ENCODE data around the gene TRIO. TPM values are rescaled to one million over a fixed set of nuclear protein-coding genes. Genes with fewer than 3 reads are reported as not detected.

TRIO gene
- polyA plus RNA-seq, 1 of the 3 experiments (the other 2 are of a cell fraction): 229 TPM

- Histone ChIP-seq H3K9ac (no peak overlapping the region), H3K27me3 (ENCODE audit: insufficient read depth) (no peaks in the 10 kb centered on the region)
- CTCF ChIA-PET: no interaction called here
These were observed 282.4 kb downstream of the TRIO start for GRCh38 chr5:14425559-14425958.

GRCh38 chr5:14426521-14426920 lies 283.4 kb downstream of the TRIO start:
- Histone ChIP-seq H3K27ac (ENCODE audit: low read depth in 2 of 2, low read length in 1 of 2) (no peak overlapping the region), H3K27me3 (ENCODE audit: insufficient read depth) (no peaks in the 10 kb centered on the region), H3K4me1 (ENCODE audit: control insufficient read depth in 1 of 2, insufficient read depth in 2 of 2, low read depth in 1 of 2, low read length in 1 of 2) (peaks cover 10 to 39% of the 10 kb centered on the region in 2 experiments; a peak in 3 of 4 replicates), H3K9me2 (no peaks in the 10 kb centered on the region), H3K4me2 (no peak overlapping the region), H3K79me2 (ENCODE audit: insufficient read depth) (peaks cover 97% of the 10 kb centered on the region), H3K36me3 (replicated peaks in 1 of 2; ENCODE audit: control insufficient read depth in 1 of 2, insufficient read depth in 2 of 2, low read length in 1 of 2) (peaks cover 36 to 40% of the 10 kb centered on the region in 2 experiments), H3K9me3 (no peaks in the 10 kb centered on the region), H3F3A (replicated peaks; ENCODE audit: insufficient read depth) (no peaks in the 10 kb centered on the region), H4K20me1 (ENCODE audit: insufficient read depth) (no peaks in the 10 kb centered on the region), H3K4me3 (ENCODE audit: low read depth in 2 of 2, low read length in 1 of 2) (no peak overlapping the region), H3K9ac (no peak overlapping the region), H2AFZ (ENCODE audit: low read depth) (no peak overlapping the region)
- TF ChIP-seq GABPA (IDR thresholded peaks at IDR 0.05; ENCODE audit: low read depth) (no peak), CHD2 (IDR thresholded peaks at IDR 0.05; ENCODE audit: low read length, partially characterized antibody) (no peak), FOSL2 (IDR thresholded peaks at IDR 0.05; ENCODE audit: borderline replicate concordance, low read depth) (no peak), ELF1 (IDR thresholded peaks at IDR 0.05) (no peak), TAF1 (IDR thresholded peaks at IDR 0.05; ENCODE audit: borderline replicate concordance, low read depth, low read length) (no peak), POLR2AphosphoS5 (IDR thresholded peaks at IDR 0.05; ENCODE audit: low read depth, low read length) (no peak), REST (IDR thresholded peaks at IDR 0.05; ENCODE audit: low read depth, low read length) (no peak), RAD21 (IDR thresholded peaks at IDR 0.05; ENCODE audit: low read length) (no peak), FOXM1 (IDR thresholded peaks at IDR 0.05; ENCODE audit: low read depth) (no peak), YY1 (IDR thresholded peaks at IDR 0.05; ENCODE audit: low read depth) (no peak), IRF3 (IDR thresholded peaks at IDR 0.05; ENCODE audit: low read depth, low read length) (no peak), SIN3A (IDR thresholded peaks at IDR 0.05; ENCODE audit: borderline replicate concordance, low read depth, low read length) (no peak)
- TF ChIP-seq, protein P1, sequence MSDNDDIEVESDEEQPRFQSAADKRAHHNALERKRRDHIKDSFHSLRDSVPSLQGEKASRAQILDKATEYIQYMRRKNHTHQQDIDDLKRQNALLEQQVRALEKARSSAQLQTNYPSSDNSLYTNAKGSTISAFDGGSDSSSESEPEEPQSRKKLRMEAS (IDR thresholded peaks at IDR 0.05; ENCODE audit: low read depth): no peak
- TF ChIP-seq, protein P2, sequence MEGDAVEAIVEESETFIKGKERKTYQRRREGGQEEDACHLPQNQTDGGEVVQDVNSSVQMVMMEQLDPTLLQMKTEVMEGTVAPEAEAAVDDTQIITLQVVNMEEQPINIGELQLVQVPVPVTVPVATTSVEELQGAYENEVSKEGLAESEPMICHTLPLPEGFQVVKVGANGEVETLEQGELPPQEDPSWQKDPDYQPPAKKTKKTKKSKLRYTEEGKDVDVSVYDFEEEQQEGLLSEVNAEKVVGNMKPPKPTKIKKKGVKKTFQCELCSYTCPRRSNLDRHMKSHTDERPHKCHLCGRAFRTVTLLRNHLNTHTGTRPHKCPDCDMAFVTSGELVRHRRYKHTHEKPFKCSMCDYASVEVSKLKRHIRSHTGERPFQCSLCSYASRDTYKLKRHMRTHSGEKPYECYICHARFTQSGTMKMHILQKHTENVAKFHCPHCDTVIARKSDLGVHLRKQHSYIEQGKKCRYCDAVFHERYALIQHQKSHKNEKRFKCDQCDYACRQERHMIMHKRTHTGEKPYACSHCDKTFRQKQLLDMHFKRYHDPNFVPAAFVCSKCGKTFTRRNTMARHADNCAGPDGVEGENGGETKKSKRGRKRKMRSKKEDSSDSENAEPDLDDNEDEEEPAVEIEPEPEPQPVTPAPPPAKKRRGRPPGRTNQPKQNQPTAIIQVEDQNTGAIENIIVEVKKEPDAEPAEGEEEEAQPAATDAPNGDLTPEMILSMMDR (IDR thresholded peaks at IDR 0.05): no peak
- ChIA-PET CTCF (interaction anchor here (1.0 kb wide), 1 partner anchor 18 kb away, joined by 3 read pairs; no protein-coding TSS in a partner anchor), POLR2A (no interaction called here)
- no peak for DNase-seq
- 98% methylated on average over 10 of the region's 10 CpGs for WGBS (ENCODE audit: low lambda C conversion rate)

More at GRCh38 chr5:14425559-14425958, 282.4 kb downstream of the TRIO start:
- peaks cover 95% of the 10 kb centered on the region for H3K79me2 ChIP-seq (ENCODE audit: insufficient read depth)
- no peak overlapping the region for H3K4me2 ChIP-seq
- H3K9me2 ChIP-seq: no peaks in the 10 kb centered on the region
- no peak overlapping the region for H3K27ac ChIP-seq (ENCODE audit: low read depth in 2 of 2, low read length in 1 of 2)
- TF ChIP-seq YY1 (IDR thresholded peaks at IDR 0.05; ENCODE audit: low read depth) (no peak), TAF1 (IDR thresholded peaks at IDR 0.05; ENCODE audit: borderline replicate concordance, low read depth, low read length) (no peak)
- H3K4me1 ChIP-seq (ENCODE audit: control insufficient read depth in 1 of 2, insufficient read depth in 2 of 2, low read depth in 1 of 2, low read length in 1 of 2): peaks cover 13 to 41% of the 10 kb centered on the region in 2 experiments
- peaks cover 39 to 44% of the 10 kb centered on the region in 2 experiments for H3K36me3 ChIP-seq (replicated peaks in 1 of 2; ENCODE audit: control insufficient read depth in 1 of 2, insufficient read depth in 2 of 2, low read length in 1 of 2)
- POLR2A ChIA-PET: no interaction called here
- no peaks in the 10 kb centered on the region for H4K20me1 ChIP-seq (ENCODE audit: insufficient read depth)
- no peak overlapping the region for H3K4me3 ChIP-seq (ENCODE audit: low read depth in 2 of 2, low read length in 1 of 2)
- H3K9me3 ChIP-seq: no peaks in the 10 kb centered on the region
- 95% methylated on average over 7 of the region's 7 CpGs for WGBS (ENCODE audit: low lambda C conversion rate)
- H2AFZ ChIP-seq (ENCODE audit: low read depth): no peak overlapping the region
- DNase-seq: no peak
- peaks cover 4% of the 10 kb centered on the region for H3F3A ChIP-seq (replicated peaks; ENCODE audit: insufficient read depth)
